ENCODE measurements around the gene SPNS3.
A peak's percentile ranks its signal among the peaks of the same experiment; 100 is the strongest.

SPNS3 gene

GRCh38 chr17:4490637-4491061 is 56.9 kb downstream of the SPNS3 start:
- DNase-seq: no peak

DNA sequence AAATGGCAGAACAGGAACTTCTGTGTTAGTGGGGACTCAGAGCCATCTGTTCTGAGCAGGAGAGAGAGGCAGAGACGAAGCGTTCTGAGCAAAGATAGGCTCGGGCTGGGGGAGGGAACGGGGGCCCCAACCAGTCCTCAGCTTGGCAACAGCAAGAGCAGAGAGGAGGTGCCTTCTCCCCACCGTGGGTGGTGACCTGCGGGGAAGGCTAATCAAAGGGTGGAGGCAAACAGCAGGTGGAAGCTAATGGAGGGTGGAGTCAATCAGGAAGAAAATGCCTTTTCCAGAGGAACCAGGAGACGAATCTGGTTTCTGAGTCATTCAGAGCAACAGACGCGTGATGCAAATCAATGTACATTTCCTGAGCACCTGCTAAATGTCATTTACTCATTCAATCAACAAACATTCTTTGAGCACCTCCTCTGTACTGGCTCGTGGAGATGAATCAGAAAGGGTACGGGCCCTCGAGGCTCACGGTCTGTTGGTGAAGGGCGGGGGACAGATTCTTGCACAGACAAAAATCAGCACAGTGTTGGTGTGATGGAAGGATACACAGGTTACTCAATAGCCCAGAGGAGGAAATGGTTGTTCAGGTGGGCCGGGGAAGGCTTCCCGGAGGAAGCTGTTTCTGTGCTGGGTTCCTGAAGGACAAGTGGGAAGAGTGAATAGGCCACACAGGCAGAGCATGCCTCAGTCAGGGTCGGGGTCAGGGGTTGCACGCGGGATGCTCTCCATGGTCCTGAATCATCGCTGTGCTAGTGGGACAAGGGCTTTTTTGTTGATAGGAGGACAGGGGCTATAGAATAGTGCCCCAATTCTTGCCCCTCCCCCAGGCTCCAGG is 59.2 kb downstream of the SPNS3 start:
- DNase-seq: no peak

DNA sequence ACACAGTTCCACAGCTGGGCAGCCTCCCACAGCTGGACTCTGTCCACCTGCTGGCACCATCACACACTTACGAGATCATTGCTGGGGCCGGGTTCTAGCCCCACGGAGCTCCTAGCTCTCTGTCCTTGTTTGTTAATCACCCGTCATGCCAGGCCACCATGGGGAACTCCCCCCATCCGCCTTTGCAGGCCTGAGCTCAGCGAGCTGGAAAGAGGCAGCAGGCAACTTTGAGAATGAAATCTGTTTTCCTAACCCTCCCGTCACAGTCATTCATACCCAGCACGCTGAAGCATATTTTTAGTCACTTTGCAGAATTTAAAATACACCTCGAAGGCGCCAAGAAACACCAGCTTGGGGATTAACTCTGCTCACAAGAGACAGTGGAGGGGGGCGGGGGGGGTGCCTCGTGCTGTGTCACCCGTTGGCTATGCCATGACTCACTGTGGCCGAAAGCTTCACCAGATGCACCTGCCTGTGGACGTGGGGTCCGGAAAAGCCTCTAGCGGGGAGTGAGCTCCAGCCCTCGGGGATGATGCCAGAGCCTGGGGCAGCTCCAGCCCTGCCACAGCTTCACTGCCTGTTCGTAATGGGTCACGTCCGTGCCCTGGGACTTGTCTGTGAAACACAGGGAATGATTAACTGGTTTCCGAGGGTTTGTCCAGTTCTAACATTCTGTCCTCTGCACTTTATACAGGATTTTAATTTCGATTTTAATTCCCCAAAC is 63.5 kb downstream of the SPNS3 start:
- no peak for DNase-seq

DNA sequence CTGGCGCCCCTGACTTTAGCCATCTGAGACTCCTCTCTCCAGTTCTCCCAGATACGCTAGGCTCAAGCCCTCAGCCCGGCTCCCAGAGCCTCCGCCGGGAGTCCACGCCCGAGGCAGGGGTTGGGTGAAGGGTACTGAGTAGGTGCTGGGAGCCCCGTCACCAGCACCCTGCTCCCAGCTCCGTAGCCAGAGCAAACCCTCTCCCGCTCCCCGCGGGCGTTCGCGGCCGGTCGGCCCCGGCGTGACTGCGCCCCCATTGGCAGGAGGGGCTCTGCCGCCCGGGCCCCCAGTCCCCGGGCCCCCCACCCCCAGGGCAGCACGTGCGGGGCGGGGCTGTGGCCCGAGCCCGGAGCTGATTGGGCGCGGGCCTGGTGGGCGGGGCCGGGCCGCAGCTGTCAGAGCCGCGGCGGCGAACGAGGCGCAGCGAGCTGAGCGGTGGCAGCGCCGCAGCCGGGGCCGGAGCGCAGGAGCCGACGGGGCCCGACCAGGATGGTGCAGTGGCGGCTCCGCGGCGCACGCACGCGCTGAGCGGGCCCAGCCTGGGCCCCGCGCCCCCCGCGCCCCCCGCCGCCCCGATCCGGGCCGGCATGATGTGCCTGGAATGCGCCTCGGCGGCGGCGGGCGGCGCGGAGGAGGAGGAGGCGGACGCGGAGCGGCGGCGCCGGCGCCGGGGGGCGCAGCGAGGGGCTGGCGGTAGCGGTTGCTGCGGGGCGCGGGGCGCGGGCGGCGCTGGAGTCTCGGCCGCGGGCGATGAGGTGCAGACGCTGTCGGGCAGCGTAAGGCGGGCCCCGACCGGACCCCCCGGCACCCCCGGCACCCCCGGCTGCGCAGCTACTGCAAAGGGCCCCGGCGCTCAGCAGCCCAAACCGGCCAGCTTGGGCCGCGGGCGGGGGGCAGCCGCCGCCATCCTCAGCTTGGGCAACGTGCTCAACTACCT is 65.0 kb downstream of the SPNS3 start, which contains the start of gene SPNS2:
TSS of gene SPNS2 (plus strand) at position 421 of the 937 bp plus-strand sequence. CDS start at position 588, 167 bp downstream.
- peak; percentile 53 for DNase-seq

DNA sequence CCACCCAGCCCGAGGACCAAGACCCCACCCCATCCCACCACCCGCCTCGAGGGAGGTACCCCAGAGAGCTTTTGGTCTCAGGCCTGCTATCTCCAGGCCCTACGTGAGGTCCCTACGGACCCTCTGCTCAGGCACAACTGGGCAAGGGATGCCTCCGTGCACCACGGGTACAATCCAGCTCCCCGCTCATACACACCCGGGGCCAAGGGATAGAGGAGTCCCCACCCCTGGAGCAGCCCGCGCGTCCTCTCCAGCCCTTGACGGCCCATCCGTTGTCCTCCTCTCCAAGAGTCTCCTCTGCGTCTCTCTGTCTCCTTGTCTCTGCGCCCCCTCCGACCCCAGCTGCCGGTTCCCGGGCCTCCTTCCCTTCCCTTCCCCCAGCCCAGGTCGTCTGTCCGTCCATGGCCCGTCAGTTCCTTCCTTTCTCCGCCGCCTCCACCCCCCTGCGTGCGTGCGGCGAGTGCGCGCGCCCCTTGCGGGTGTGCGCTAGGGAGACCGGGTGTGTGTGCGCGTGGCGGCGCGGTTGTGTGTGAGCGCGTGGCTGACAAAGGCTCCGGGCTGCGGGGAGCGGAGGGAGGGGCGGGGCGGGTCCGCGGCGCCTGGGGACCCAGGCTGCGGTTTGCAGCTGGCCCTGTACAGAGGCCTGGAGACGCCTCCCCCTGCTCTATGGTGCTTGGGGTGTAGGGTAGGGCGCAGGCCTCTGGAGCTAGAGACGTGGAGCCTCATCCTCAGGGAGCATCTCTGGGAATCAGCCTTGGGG is 65.9 kb downstream of the SPNS3 start:
- no peak for DNase-seq

- no peak for DNase-seq
These were observed 66.4 kb downstream of the SPNS3 start for GRCh38 chr17:4500191-4500571.

DNA sequence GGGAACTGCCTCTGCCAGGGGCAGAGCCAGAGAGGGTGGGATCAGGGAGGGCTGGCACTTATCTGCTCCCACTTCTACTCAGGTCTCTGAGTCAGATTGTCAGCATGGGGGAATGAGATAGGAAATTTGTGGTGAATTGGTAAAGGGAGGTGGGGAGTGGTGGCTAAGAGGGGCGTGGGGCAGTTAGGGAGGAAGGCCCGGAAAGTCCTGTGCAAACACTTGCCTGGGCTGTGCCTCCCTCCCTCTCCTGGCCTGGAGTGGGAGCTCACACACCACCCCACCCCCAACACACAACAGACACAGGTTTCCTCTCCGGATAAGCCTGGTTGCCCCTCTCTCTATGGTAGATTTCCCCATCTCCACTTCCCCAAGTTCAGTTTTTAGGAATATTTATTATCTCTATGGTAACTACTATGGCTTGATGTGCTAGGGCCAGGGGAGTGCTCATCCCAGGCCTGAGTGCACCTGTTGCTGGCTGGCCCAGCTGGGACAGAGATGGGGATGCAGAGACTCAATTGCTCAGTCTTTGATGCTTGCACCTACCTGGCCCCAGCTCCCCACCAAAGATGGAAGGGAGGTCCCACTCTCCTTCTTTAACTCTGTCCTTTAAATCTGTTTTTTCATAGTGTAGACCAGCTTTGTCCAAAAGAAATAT is 67.7 kb downstream of the SPNS3 start:
- DNase-seq: no peak

DNA sequence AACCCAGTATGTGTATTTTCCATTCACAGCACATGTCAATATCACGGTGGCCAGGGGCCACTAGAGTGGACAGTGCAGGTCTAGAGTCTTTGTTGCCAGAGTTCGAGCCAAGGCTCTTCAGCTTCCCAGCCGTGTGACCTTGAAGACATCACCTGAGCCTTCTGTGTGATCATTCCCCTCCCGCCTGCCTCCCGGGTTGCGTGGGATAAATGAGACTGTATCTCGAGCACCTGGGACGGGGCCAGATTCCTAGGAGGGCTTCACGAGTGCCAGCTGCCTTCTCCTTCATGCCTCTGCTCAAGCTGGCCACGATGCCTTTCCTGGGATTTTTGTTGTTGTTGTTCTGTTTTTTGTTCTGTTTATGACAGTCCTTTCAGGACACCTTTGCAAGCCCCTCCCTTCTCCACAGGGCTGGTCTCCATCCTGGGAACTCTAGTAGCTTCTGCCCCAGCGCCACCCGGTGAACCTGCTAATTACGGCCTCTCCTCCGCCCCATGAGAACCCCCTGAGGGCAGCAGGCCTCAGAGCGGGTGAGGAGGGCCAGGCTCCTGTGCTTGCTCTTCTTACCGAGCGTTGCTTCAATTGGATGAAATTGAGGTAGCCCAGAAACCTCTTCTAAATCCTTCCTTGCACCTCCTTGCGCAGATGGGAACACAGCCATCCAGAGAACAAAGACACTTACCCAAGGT is 68.9 kb downstream of the SPNS3 start:
- no peak for DNase-seq

DNA sequence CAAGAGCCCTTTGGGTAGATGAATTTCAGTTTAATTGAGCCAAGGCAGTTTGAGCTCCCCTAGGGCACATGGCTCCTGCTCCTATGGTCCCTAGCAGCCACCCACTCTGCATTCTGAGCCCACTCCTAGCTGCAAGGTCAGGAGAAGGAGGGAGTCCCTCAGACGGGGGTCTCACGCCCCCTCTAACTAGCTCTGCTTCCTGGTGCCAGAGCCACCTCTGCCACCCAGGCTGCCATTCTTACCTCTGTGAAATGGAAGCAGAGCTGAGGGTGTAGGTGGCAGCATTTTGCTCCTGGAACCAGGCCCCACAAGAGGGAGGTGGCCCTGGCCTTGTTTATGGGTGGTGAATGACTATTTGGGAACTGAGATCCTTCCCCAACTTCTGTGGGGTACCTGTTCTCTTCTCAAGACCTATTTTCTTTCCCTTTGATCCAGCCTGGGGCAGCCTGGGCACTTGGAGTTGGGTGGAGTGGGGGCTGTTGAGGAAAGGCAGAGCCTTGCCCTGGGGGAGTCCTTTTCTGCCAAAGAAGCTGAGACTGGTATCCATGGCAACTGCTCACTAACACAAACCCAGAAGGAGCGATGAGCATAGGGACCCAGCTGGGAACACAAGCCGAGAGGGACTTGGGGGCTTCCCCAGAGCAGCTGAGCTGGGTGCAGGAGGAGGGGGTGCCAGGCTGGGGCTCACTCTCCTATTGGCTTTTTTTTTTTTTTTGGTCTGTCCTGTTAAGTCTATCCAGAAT is 69.7 kb downstream of the SPNS3 start:
- DNase-seq: no peak

DNA sequence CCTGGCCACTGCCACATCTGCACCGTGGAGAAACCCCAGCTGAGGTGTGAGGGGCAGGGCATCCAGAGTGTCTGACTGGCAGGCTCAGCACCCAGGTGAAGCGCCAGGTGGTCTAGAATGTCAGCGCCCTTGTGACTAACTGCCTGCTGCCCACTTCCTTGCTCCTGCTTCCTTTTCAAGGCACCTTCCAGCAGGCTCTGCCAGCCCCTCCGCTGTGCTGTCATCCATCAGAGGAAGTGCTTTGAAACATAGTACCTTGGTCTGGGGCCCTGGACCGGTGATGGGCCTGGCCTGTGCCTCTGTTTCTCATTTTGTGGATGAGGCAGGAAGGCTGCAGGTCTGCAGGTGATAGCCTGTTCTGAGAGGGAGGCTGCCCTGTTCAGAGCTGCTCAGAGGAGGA is 70.4 kb downstream of the SPNS3 start:
- DNase-seq: no peak

GRCh38 chr17:4505187-4505586 is 71.4 kb downstream of the SPNS3 start:
- DNase-seq: no peak

GRCh38 chr17:4506175-4506813 is 72.6 kb downstream of the SPNS3 start:
- no peak for DNase-seq

DNA sequence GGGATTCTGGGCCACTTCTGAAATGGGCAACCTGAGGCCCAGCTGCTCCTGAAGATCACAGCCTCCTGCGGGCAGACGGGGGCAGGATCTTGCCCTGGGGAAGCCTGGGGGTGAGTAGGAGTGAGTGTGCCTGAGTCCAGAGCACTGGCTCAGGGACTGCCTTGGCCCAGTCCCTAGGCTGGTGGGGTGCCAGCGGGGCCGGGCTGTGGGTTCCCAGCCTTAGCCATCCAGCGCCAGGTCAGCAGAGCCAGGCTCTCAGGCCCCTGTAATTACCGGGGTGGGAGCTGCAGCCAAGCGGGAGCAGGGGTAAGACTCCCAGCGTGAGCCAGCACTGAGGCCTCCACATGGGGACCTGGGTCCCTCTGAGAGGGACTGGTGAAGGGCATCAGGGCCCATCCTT is 73.2 kb downstream of the SPNS3 start:
- DNase-seq: no peak

DNA sequence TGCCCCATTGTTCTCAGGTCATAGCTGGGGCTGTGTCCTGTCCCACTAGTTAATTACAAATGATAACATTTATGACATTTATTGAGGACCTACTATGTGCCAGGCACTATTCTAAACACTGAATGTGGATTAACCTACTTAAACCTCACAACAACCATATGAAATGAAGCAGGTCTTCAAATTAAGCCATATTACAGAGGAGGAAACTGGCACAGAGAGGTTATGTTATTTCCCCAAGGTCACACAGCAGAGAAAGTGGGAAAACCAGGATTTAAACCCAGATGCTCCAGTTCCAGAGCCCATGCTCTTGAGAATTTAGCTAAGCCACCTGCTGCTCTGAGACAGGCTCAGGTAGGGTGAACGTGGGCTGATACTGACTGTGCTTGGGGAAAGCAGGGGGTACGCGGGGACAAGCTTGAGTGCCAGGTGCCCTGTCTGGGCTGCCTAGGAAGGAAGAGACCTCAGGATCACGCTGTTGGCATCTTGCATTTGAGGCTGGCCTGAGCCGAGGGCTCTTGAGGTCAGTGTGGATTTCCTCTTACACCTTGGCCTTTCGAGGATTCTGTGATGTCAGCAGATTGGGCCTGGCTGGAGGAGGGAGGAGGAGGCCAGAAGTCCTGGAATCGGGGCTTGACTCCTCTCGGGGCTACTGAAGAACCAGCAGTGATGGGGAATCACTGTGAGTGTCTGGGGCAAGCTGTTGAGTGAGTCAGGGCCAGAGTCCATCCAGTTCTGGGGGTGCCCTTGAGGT is 73.8 kb downstream of the SPNS3 start:
- DNase-seq: no peak

GRCh38 chr17:4508207-4508606 is 74.5 kb downstream of the SPNS3 start:
- no peak for DNase-seq

- DNase-seq: no peak
These were observed 75.7 kb downstream of the SPNS3 start for GRCh38 chr17:4509401-4509800.

DNA sequence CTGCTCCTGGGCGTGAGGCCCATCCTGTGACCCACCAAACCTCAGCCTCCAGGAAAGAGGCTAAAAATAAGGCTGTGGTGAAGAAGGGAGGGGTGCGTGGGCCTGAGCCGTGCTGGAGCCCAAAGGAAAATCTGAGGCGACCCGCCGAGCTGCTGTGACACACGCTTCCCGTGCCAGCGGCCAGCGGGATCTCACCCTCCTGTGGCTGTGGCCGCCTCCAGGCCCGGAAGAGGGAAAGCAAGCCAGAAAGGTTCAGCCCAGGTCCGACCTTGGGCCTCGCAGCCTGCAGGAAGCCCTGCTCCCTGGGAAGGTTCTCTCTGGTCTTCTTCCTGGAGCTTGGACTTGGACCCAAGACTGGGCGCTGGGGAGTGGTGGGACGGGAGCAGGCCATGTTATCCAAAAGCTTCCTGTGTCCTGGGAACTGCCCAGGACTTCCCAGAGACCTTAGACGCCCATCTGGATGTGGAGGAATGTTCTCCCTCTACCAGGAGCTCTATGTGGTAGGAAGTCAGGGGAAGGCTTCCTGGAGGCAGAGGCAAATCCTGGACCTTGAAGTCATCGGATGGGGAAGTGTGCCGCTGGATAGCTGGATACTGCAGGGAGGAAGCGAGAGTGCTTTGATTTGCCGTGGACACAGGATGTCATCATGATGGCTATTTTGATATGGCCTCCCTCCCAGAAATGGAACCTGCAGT is 76.3 kb downstream of the SPNS3 start:
- DNase-seq: no peak

- no peak for DNase-seq
These were observed 76.8 kb downstream of the SPNS3 start for GRCh38 chr17:4510618-4510941.

Data from effector CD8-positive, alpha-beta T cell (primary cell).